GM19463 (cell line): Measurements from ENCODE around the gene TRIM37.
"Not testable (repeated sequence)": the region's sequence is repeated elsewhere in the genome, so short reads cannot be mapped to it uniquely, and the experiment has no call there.

ENCODE experiments used
- ATAC-seq: cut with Tn5 transposase; IDR thresholded peaks from one replicate; pipeline ENCODE4 v1.9.1; 2021; ENCODE audit warnings: mild to moderate bottlenecking, moderate library complexity; ENCODE audit not compliant: unreplicated experiment

Gene TRIM37

GRCh38 chr17:58996968-58997367, 109.7 kb downstream of the TRIM37 start:
- no peak for ATAC-seq

- no peak for ATAC-seq
Observed at GRCh38 chr17:58995247-58995940, 111.3 kb downstream of the TRIM37 start.

DNA sequence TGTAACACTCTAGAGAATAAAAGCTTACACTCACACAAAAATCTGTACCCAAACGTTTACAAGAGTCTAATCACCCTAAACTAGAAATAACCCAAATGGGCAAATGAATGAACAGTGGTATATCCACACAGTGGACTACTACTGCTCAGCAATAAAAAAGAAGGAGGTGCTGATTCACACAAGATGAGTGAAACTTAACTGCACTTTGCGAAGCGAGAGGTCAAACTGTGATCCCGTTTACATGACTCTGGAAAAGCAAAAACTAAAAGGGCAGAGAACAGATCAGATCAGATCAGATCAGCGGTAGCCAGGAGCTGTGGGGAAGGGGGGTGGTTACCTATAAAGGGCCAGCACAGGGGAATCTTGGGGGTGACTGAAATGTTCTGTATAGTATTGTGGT, 113.4 kb downstream of the TRIM37 start:
- ATAC-seq = no peak

- peak; percentile 69 for ATAC-seq
Observed at GRCh38 chr17:58991718-58992331, 114.9 kb downstream of the TRIM37 start.

DNA sequence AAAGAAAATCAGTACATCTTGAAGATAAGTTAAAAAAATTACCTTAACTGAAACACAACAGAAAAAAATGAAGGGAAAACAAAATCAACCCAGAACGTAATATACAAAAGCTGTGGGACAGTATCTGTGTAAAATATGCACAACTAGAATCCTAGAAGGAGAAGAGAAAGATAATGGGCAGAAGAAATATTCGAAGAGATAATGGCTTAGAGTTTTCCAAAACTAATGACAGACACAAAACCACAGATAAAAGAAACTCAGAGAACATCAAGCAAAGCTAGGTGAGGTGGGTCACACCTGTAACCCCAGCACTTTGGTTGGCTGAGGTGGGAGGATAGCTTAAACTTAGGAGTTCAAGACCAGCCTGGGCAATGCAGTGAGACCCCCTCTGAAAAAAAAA, 117.1 kb downstream of the TRIM37 start:
- ATAC-seq = no peak

- ATAC-seq = no peak
Observed at GRCh38 chr17:58985971-58986370, 120.7 kb downstream of the TRIM37 start.

GRCh38 chr17:58985367-58985766, 121.3 kb downstream of the TRIM37 start:
- ATAC-seq = no peak

- no peak for ATAC-seq
Observed at GRCh38 chr17:58982626-58983025, 124.1 kb downstream of the TRIM37 start.

DNA sequence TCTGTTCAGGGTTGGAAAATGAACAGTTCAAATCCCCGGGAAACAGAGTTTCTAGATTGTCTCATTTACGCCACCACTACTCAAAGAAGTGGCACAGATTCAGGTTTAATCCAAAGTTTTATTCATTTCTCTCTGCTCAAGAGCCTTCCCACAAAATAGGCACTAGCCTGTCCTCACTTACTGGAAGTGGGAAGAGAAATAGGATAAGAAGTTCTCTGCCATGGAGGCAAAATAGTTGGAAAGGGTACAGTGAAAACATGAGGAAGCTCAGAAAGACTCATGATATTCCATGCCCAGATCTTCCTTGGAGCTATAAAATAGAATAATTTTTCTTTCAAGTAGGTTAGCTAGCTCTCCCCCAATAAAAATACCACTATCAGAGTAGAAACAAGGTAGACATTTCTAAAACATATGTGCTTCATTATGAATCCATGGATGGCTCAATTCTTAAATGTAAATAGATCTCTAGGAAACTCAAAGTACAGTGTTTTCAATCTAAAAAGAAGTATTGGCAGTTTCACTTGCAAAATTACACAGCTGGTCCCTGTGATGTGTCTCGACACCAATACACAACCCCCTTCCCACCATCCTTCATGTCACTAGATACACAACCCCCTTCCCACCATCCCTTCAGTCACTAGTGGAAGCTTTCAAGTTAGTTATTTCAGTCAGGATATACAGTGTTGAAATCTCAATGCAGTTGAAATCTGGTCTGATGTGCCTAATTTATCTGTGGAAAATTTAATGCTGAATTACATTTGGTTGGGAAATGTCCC, 125.8 kb downstream of the TRIM37 start:
- ATAC-seq = no peak

DNA sequence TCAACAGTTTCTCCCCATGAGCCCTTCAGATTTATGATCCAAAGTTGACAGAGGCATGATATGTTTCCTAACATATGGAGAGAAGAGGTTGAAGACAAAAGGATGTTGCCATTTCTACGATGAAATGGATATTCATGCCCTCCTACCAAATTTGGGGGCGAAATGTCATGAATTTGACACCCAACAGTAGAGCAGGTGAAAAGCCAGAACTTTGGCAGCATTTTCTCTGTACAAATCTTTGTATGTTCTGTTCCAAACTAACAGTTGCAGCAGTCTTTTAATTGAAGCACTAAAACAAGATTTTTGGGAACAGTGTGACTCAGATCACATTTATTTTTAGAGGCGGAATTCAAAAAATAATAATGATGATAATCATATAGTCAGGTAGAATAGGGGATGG, 130.1 kb downstream of the TRIM37 start:
- no peak for ATAC-seq

GRCh38 chr17:58974354-58974753, 132.3 kb downstream of the TRIM37 start:
- ATAC-seq = no peak

DNA sequence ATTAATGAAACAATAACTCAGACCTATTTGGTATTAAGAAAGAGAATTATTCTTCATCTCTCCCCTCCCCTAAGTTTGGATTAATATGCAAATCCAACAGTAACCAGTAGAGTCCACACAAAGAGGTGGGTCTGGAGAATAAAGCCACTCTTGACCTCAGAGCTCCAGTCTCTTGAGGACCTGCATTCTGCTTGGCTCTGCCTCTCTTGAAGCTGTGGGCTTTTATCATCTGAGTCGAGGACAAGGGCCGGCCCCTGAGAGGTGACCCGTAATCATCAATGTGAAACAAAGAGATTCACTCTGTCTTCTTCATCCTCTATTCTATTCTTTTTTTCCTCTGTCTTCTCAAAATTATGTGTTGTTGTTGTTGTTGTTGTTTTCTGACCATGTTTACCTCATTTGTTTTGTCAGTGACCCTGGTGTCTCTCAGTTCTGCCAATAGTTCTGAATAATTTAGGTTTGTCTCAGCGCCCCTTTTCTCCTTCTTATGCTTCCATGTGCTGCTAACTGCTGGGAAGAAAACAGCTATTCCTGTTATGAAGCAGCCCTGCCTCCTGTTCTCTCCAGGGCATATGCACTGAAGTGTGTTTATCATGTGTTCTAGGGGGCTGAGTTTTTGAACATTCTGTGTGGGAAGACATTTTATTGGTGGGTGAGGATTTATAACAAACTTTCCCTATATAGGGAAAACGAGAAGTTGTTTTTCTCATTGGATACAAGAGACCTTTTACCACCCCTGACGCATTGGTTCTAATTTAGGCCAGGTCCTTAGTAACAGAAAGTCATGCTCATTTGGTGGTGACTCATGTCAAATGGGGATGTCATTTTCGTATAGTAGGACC, 135.8 kb downstream of the TRIM37 start:
- no peak for ATAC-seq

DNA sequence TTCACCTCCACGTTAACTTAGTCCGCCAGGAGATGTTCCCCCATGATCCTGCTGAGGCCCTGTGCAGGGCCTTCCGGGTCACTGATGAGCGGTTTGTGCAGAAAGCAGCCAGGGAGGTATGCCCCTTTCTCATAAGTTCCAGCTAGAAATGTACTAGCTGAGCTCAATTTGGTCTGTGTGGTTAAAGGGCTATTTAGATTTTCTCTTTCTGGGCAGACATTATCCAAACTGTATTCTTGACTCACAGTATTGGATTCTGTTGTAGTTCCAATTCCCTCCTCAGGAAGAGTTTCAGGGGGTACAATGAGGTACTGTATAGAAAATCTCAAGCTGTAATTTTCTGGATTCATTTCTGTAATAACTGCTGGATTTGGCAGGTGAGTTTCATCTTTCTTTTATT, 137.1 kb downstream of the TRIM37 start:
- ATAC-seq = no peak

GRCh38 chr17:58969156-58969555, 137.5 kb downstream of the TRIM37 start:
- ATAC-seq = no peak

GRCh38 chr17:58968426-58969061, 138.1 kb downstream of the TRIM37 start:
- ATAC-seq = no peak

- no peak for ATAC-seq
Observed at GRCh38 chr17:58966208-58966607, 140.5 kb downstream of the TRIM37 start.

- no peak for ATAC-seq
Observed at GRCh38 chr17:58965221-58965620, 141.5 kb downstream of the TRIM37 start.

DNA sequence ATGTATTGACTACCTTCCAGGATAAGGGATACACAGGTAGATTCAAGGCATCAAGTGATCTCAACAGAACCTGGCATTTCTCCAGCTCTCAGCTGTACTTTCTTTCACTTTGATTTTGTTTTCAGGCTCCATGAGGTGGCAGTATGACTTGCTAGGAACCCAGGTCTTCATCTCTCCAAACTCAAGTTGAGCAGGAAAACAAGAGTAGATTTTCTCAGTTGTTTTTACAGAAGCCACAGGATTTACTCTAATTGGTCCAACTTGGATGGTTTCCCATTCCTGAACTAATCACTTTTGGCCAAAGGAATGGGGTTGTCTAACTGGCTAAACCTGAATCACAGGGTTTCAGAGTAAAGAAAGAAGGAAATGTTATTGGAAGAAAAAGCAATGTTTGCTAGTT, 146.6 kb downstream of the TRIM37 start:
- no peak for ATAC-seq

DNA sequence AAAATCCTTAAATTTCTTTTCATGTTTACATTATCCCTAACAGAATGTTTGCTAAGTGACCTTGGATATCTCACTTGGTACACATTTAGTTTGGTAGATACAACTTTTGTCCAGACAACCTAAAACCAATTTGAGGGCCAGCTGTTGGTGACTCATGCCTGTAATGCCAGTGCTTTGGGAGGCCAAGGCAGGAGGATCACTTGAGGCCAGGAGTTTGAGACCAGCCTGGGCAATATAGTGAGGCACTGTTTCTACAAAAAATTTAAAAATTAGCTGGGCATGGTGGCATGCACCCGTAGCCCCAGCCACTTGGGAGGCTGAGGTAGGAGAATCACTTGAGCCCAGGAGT, 149.0 kb downstream of the TRIM37 start:
- not testable (repeated sequence) for ATAC-seq

GRCh38 chr17:58956997-58957724, 149.5 kb downstream of the TRIM37 start:
- no peak for ATAC-seq
